HepG2 (cell line): ENCODE data around the gene PNMA6F. TPM values are rescaled to one million over a fixed set of nuclear protein-coding genes. Genes with fewer than 3 reads are reported as not detected.

Experiments
- ATAC-seq: fragments of 200-7000 bp; cut with Tn5 transposase; 3 replicates; pipeline ENCODE4 v1.9.1; 2020; ENCODE audit warnings: mild to moderate bottlenecking, moderate library complexity
- BruUV-seq: library from RNA; stranded (reverse); fragments of 400-500 nt; replicated peaks from 2 replicates; lab custom pipeline; 2021; lab: Mats Ljungman, UMichigan
- CTCF ChIA-PET: fragments of 300-600 bp; formaldehyde crosslinking; extraction: SDS; loops from one replicate; lab custom pipeline; 2021; ENCODE audit warnings: low total read pairs, inconsistent platforms, low intra/inter-chr PET ratio; lab: Yijun Ruan, JAX
- POLR2A ChIA-PET: fragments of 350-600 bp; sonication (Branson Sonifier 250); formaldehyde crosslinking; loops from one replicate; lab custom pipeline; 2020; ENCODE audit warnings: antibody characterized with exemption, inconsistent platforms; lab: Yijun Ruan, JAX
- DNase-seq: peaks from one replicate; pipeline ENCODE4 v3.0.0-alpha.2; 2015; ENCODE audit warnings: low spot score
- FAIRE-seq: peaks from 3 replicates; lab custom pipeline; 2011; peaks lifted over from hg19 to GRCh38; lab: Jason Lieb, UNC
- H2AFZ ChIP-seq: one replicate; pipeline ENCODE4 v1.6.1; 2011; ENCODE audit warnings: low read length, inconsistent platforms
- H3K27ac ChIP-seq: fragments of 300-600 bp; 3 replicates; pipeline ENCODE4 v1.8.0; 2011; ENCODE audit warnings: mixed run types, mild to moderate bottlenecking, mixed read lengths, low read length, inconsistent platforms; ENCODE audit not compliant: insufficient read depth; ENCODE audit errors: extremely low read length
- H3K27me3 ChIP-seq, 2 experiments: fragments of 200-600 bp in 1 of 2; 2 replicates in 1 of 2; 3 replicates in 1 of 2; pipeline versions ENCODE4 v1.6.0 to v1.8.0; 2011; ENCODE audit warnings: low read length in 2 of 2, mild to moderate bottlenecking in 2 of 2, moderate library complexity in 2 of 2, inconsistent platforms in 1 of 2; ENCODE audit not compliant: insufficient read depth in 2 of 2, control insufficient read depth in 1 of 2
- H3K36me3 ChIP-seq, 2 experiments: fragments of 200-600 bp in 1 of 2; replicated peaks in 1 of 2; 2 replicates in 1 of 2; 3 replicates in 1 of 2; pipeline versions ENCODE4 v1.5.1 to v1.8.0; 2011; ENCODE audit warnings: low read length in 2 of 2, inconsistent platforms in 1 of 2; ENCODE audit not compliant: insufficient read depth in 2 of 2, control insufficient read depth in 1 of 2
- H3K4me1 ChIP-seq: 2 replicates; pipeline ENCODE4 v1.5.1; 2012; ENCODE audit warnings: low read length, inconsistent platforms; ENCODE audit not compliant: insufficient read depth
- H3K4me2 ChIP-seq: 2 replicates; pipeline ENCODE4 v1.6.0; 2011; ENCODE audit warnings: low read depth, low read length, inconsistent platforms
- H3K4me3 ChIP-seq, 3 experiments: fragments of 200-600 bp in 1 of 3; sonication (generic), shearing (Covaris generic) in 1 of 3; replicated peaks in 1 of 3; 2 replicates each; pipeline ENCODE4 v1.5.1; 2011 to 2016; ENCODE audit warnings: low read length in 3 of 3, inconsistent platforms in 2 of 3, low read depth in 2 of 3, mild to moderate bottlenecking in 2 of 3, control low read depth in 1 of 3, mixed read lengths in 1 of 3; ENCODE audit not compliant: insufficient read depth in 1 of 3
- H3K79me2 ChIP-seq: one replicate; pipeline ENCODE4 v1.6.1; 2011; ENCODE audit warnings: low read length, inconsistent platforms; ENCODE audit not compliant: insufficient read depth
- H3K9ac ChIP-seq: 2 replicates; pipeline ENCODE4 v1.6.0; 2011; ENCODE audit warnings: mild to moderate bottlenecking, low read depth, low read length, inconsistent platforms; ENCODE audit not compliant: insufficient read depth
- H3K9me3 ChIP-seq: 2 replicates; pipeline ENCODE4 v1.5.1; 2012; ENCODE audit warnings: mild to moderate bottlenecking, low read length
- H4K20me1 ChIP-seq: 2 replicates; pipeline ENCODE4 v1.6.0; 2011; ENCODE audit warnings: inconsistent platforms, mild to moderate bottlenecking, low read length, moderate library complexity; ENCODE audit not compliant: insufficient read depth
- ATF7 ChIP-seq, 2 experiments: fragments of 450-650 bp in 1 of 2; sonication (generic) in 1 of 2; formaldehyde crosslinking in 1 of 2; IDR thresholded peaks; 2 replicates each; pipeline versions ENCODE4 v1.4.0 to v1.6.1; 2016 to 2020; ENCODE audit warnings: antibody characterized with exemption in 1 of 2, mild to moderate bottlenecking in 1 of 2, missing genetic modification reagents in 1 of 2
- FOSL2 ChIP-seq: sonication (generic); formaldehyde crosslinking; IDR thresholded peaks from 2 replicates; pipeline ENCODE4 v1.4.0; 2020; ENCODE audit warnings: missing genetic modification reagents
- HDAC6 ChIP-seq: fragments of 200-600 bp; sonication (generic); IDR thresholded peaks from 2 replicates; pipeline ENCODE4 v1.7.0; 2017; ENCODE audit warnings: mild to moderate bottlenecking, antibody characterized with exemption, low read length, low read depth
- KLF15 ChIP-seq: sonication (generic); formaldehyde crosslinking; IDR thresholded peaks from 2 replicates; pipeline ENCODE4 v1.8.1; 2023; ENCODE audit warnings: borderline replicate concordance, mild to moderate bottlenecking, inconsistent platforms, missing genetic modification reagents, mixed read lengths
- KLF9 ChIP-seq: IDR thresholded peaks from 2 replicates; pipeline ENCODE4 v1.6.1; 2016; ENCODE audit warnings: low read depth
- NFKB2 ChIP-seq: sonication (generic); formaldehyde crosslinking; IDR thresholded peaks from 2 replicates; pipeline ENCODE4 v1.4.0; 2020; ENCODE audit warnings: missing genetic modification reagents, borderline replicate concordance
- POLR2AphosphoS2 ChIP-seq: IDR thresholded peaks from 2 replicates; pipeline ENCODE4 v1.6.1; 2011; ENCODE audit warnings: low read depth, low read length, improper control_type of control experiment
- RAD51 ChIP-seq: fragments of 450-650 bp; IDR thresholded peaks from 2 replicates; pipeline ENCODE4 v1.6.1; 2016; ENCODE audit warnings: borderline replicate concordance
- RELA ChIP-seq: sonication (generic); formaldehyde crosslinking; IDR thresholded peaks from 2 replicates; pipeline ENCODE4 v1.4.0; 2020; ENCODE audit warnings: missing genetic modification reagents
- SETDB1 ChIP-seq: sonication (generic); formaldehyde crosslinking; IDR thresholded peaks from 2 replicates; pipeline ENCODE4 v1.5.1; 2020; ENCODE audit warnings: missing genetic modification reagents, mild to moderate bottlenecking, borderline replicate concordance
- SIX1 ChIP-seq: sonication (generic); formaldehyde crosslinking; IDR thresholded peaks from 2 replicates; pipeline ENCODE4 v1.4.0; 2020; ENCODE audit warnings: missing genetic modification reagents, borderline replicate concordance
- SRSF4 ChIP-seq: fragments of 200-400 bp; formaldehyde crosslinking; IDR thresholded peaks from one replicate; pipeline ENCODE4 v1.6.1; 2018; ENCODE audit warnings: mild to moderate bottlenecking, low read depth, low read length, moderate library complexity; ENCODE audit not compliant: poor library complexity, severe bottlenecking
- ZC3H13 ChIP-seq: sonication (generic); formaldehyde crosslinking; IDR thresholded peaks from 2 replicates; pipeline ENCODE4 v1.8.1; 2023; ENCODE audit warnings: mild to moderate bottlenecking, missing genetic modification reagents, moderate library complexity
- ZNF143 ChIP-seq: sonication (generic); formaldehyde crosslinking; IDR thresholded peaks from 2 replicates; pipeline ENCODE4 v1.4.0; 2020; ENCODE audit warnings: missing genetic modification reagents
- ZNF205 ChIP-seq: IDR thresholded peaks from 2 replicates; pipeline ENCODE4 v1.6.1; 2018; ENCODE audit warnings: missing biosample characterization, missing genetic modification reagents
- ZNF235 ChIP-seq: sonication (generic); formaldehyde crosslinking; IDR thresholded peaks from 2 replicates; pipeline ENCODE4 v1.8.1; 2023; ENCODE audit warnings: mild to moderate bottlenecking, missing genetic modification reagents, borderline replicate concordance
- ZNF589 ChIP-seq: sonication (generic); formaldehyde crosslinking; conservative IDR thresholded peaks from 2 replicates; pipeline ENCODE4 v1.8.0; 2022; ENCODE audit warnings: mild to moderate bottlenecking, moderate library complexity, missing genetic modification reagents
- ZSCAN29 ChIP-seq: sonication (generic); formaldehyde crosslinking; conservative IDR thresholded peaks from 2 replicates; pipeline ENCODE4 v1.4.0; 2020; ENCODE audit warnings: mild to moderate bottlenecking, missing genetic modification reagents
- ZSCAN30 ChIP-seq: sonication (generic); formaldehyde crosslinking; IDR thresholded peaks from 2 replicates; pipeline ENCODE4 v1.5.0; 2020; ENCODE audit warnings: mild to moderate bottlenecking, missing genetic modification reagents
- WGBS: methylation state at CpG from one replicate; pipeline ENCODE4 v1.1.6; 2017; ENCODE audit warnings: low lambda C conversion rate; 5-methylcytosine and 5-hydroxymethylcytosine counted together
- in situ Hi-C: cut with HindIII; loops from 2 replicates; pipeline ENCODE4 v1.10.0; 2017; ENCODE audit warnings: low pct_unique_long_range_greater_than_20kb; ENCODE audit not compliant: extremely low pct_ligation_motif_present
- intact Hi-C: fragments of 100-400 bp; cut with micrococcal nuclease; formaldehyde crosslinking; loops from one replicate; pipeline ENCODE4 v1.10.0; 2022; ENCODE audit not compliant: unreplicated experiment
- polyA plus RNA-seq, 8 experiments: library from polyadenylated mRNA; depleted of rRNA in 3 of 8; stranded (reverse) in 7 of 8; unstranded in 1 of 8; fragments of >200 nt; fragmentation: Illumina TruSeq in 4 of 8; extraction: Trizol in 4 of 8; gene quantifications; 2 replicates each; pipeline versions ENCODE4 v1.2.1 to v1.2.3, GENCODE V29; 2011 to 2016; ENCODE audit warnings: low read depth in 4 of 8, missing spikeins in 1 of 8, mixed read lengths in 1 of 8; ENCODE audit not compliant: insufficient read depth in 1 of 8
- total RNA-seq, 5 experiments: library from RNA; depleted of rRNA; stranded (reverse); fragments of >200 nt; fragmentation: Illumina TruSeq; extraction: Trizol; gene quantifications; 2 replicates each; pipeline ENCODE4 v1.2.3, GENCODE V29; 2016; ENCODE audit warnings: low read depth in 1 of 5
- TF ChIP-seq, protein P1 (sequence below): sonication (generic); formaldehyde crosslinking; conservative IDR thresholded peaks from 2 replicates; pipeline ENCODE4 v1.4.0; 2020; ENCODE audit warnings: mild to moderate bottlenecking, missing genetic modification reagents, moderate library complexity
- TF ChIP-seq, protein P2 (sequence below): IDR thresholded peaks from 2 replicates; pipeline ENCODE4 v1.6.1; 2016; ENCODE audit warnings: control low read depth

PNMA6F gene
- total and polyA plus RNA-seq, 2 of the 13 experiments (the other 11 are each of a cell fraction or from before 2014, with no cell fraction given): not detected

DNA sequence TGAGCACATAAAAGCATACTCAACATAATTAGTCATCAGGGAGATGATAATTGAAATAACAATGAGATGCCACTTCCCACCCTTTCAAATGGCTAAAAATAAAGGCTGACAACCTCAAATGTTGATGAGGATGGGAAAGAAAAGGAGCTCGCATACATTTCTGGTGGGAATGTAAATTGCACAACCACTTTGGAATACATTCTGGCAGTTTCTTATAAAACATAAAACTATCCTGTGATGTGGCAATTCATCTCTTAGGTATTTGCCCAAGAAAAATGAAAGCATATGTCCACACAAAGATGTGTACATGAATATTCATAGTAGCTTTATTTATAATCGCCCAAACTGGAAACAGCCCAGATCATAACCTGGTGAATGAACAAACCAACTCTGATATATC, 11.7 kb upstream of the PNMA6F start (continued):
- TF ChIP-seq, protein P1, sequence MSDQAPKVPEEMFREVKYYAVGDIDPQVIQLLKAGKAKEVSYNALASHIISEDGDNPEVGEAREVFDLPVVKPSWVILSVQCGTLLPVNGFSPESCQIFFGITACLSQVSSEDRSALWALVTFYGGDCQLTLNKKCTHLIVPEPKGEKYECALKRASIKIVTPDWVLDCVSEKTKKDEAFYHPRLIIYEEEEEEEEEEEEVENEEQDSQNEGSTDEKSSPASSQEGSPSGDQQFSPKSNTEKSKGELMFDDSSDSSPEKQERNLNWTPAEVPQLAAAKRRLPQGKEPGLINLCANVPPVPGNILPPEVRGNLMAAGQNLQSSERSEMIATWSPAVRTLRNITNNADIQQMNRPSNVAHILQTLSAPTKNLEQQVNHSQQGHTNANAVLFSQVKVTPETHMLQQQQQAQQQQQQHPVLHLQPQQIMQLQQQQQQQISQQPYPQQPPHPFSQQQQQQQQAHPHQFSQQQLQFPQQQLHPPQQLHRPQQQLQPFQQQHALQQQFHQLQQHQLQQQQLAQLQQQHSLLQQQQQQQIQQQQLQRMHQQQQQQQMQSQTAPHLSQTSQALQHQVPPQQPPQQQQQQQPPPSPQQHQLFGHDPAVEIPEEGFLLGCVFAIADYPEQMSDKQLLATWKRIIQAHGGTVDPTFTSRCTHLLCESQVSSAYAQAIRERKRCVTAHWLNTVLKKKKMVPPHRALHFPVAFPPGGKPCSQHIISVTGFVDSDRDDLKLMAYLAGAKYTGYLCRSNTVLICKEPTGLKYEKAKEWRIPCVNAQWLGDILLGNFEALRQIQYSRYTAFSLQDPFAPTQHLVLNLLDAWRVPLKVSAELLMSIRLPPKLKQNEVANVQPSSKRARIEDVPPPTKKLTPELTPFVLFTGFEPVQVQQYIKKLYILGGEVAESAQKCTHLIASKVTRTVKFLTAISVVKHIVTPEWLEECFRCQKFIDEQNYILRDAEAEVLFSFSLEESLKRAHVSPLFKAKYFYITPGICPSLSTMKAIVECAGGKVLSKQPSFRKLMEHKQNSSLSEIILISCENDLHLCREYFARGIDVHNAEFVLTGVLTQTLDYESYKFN (CRISPR knock-in tag): no peak
- TF ChIP-seq ZNF235 (CRISPR knock-in tag) (no peak), KLF9 (no peak), HDAC6 (no peak), POLR2AphosphoS2 (no peak), ZSCAN29 (CRISPR knock-in tag) (no peak), ZNF143 (CRISPR knock-in tag) (no peak)

DNA sequence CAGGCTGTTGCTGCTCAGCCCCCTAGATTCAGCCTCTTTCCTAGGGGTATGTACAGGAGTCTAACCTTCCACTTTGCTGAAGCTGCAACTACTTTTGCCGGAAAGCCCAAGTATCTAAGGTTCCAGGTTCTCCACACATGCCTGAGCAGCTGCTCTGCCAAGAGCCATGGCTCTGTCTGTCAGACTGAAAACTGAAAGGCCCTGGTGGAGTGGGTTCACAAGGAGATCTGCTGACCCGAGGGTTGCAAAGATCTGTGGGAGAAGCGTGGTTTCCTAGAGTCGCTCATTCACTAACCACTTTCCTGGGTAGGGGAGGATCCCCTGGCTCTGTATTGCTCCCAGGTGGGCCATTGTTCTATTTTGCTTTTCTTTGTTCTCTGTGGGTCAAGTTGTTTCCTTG, 6.0 kb upstream of the PNMA6F start:
- BruUV-seq: no TSS peak
- in situ Hi-C loops (no loop called here), intact Hi-C loops (no loop called here)
- Histone ChIP-seq H3K9me3 (no peaks in the 10 kb centered on the region), H2AFZ (no peak overlapping the region), H3K4me2 (no peak overlapping the region), H3K4me1 (no peaks in the 10 kb centered on the region), H4K20me1 (no peaks in the 10 kb centered on the region), H3K27ac (no peak overlapping the region), H3K9ac (no peak overlapping the region), H3K79me2 (no peaks in the 10 kb centered on the region), H3K27me3 (no peaks in the 10 kb centered on the region), H3K36me3 (no peaks in the 10 kb centered on the region), H3K4me3 (no peak overlapping the region)
- ChIA-PET CTCF (no interaction called here), POLR2A (no interaction called here)
- DNase-seq (no peak), FAIRE-seq (no peak), ATAC-seq (no peak)
- TF ChIP-seq ZSCAN30 (CRISPR knock-in tag) (no peak), RELA (CRISPR knock-in tag) (no peak), ZNF205 (CRISPR knock-in tag) (no peak), SRSF4 (no peak), NFKB2 (CRISPR knock-in tag) (no peak), ATF7 (IDR thresholded peaks at IDR 0.05) (no peak), ATF7 (CRISPR knock-in tag; IDR thresholded peaks at IDR 0.05) (no peak), ZNF589 (CRISPR knock-in tag) (no peak), ZC3H13 (CRISPR knock-in tag) (no peak), FOSL2 (CRISPR knock-in tag) (no peak), KLF15 (CRISPR knock-in tag) (no peak), RAD51 (no peak), SETDB1 (CRISPR knock-in tag) (no peak), SIX1 (CRISPR knock-in tag) (no peak)
- TF ChIP-seq, protein P2, sequence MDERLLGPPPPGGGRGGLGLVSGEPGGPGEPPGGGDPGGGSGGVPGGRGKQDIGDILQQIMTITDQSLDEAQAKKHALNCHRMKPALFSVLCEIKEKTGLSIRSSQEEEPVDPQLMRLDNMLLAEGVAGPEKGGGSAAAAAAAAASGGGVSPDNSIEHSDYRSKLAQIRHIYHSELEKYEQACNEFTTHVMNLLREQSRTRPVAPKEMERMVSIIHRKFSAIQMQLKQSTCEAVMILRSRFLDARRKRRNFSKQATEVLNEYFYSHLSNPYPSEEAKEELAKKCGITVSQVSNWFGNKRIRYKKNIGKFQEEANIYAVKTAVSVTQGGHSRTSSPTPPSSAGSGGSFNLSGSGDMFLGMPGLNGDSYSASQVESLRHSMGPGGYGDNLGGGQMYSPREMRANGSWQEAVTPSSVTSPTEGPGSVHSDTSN (CRISPR knock-in tag): no peak
- no CpG with 5 or more reads among the region's 4 CpGs for WGBS
